Measurements from ENCODE around the gene RPL26.
"Not testable (repeated sequence)": the region's sequence is repeated elsewhere in the genome, so short reads cannot be mapped to it uniquely, and the experiment has no call there.

The RPL26 gene

DNA sequence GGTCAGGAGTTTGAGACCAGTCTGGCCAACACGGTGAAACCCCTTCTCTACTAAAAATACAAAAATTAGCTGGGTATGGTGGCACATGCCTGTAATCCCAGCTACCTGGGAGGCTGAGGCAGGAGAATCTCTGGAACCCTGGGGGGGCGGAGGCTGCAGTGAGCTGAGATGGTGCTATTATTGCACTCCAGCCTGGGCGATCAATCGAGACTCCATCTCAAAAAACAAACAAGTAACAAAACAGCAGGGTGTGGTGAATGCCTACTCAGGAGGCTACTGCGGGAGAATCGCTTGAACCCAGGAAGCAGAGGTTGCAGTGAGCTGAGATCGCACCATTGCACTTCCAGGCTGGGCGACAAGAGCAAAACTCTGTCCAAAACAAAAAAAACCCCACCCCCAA lies 4.9 kb downstream of the RPL26 start:
- H3K27ac ChIP-seq (ENCODE audit: low read depth, low read length); H3K4me3 ChIP-seq (ENCODE audit: low read length): not testable (repeated sequence)
- WGBS = 95% methylated on average over 8 of the region's 8 CpGs

DNA sequence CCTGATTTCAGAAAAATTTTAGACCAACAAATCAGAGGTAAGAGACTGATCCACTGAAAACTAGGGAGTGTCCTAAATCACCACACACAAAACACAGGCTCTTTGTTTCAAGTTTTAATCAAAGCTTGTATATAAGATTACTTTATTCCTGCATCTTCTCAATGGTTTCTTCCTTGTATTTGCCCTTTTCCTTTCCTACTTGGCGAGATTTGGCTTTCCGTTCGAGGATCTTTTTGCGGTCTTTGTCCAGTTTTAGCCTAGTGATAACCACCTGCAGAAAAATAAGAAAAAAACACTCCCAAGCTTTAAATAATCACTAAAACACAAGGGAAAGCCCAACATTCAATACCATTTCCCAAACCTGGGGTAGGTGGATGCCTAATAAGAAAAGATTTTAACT lies 5.6 kb downstream of the RPL26 start:
- WGBS = 97% methylated on average over 4 of the region's 4 CpGs
- no peak overlapping the region for H3K9ac ChIP-seq (ENCODE audit: low read depth, low read length)
- peaks cover 59% of the 10 kb centered on the region for H3K36me3 ChIP-seq (ENCODE audit: insufficient read depth, low read length)
- no peak overlapping the region; the same call in 1 of the 2 replicates for H3K4me3 ChIP-seq (ENCODE audit: low read length)
- H3K9me3 ChIP-seq (ENCODE audit: insufficient read depth, low read depth, low read length) = no peaks in the 10 kb centered on the region
- no peaks in the 10 kb centered on the region for H3K27me3 ChIP-seq (ENCODE audit: insufficient read depth, low read length)
- peaks cover 16% of the 10 kb centered on the region; the same call in 1 of the 2 replicates for H3K4me1 ChIP-seq (ENCODE audit: insufficient read depth, low read length)
- H3K27ac ChIP-seq (ENCODE audit: low read depth, low read length) = peak overlapping the region; percentile 72; the same call in 1 of the 2 replicates

More for the DNA sequence above, 4.9 kb downstream of the RPL26 start:
- H3K36me3 ChIP-seq (ENCODE audit: insufficient read depth, low read length) = peaks cover 58% of the 10 kb centered on the region
- peaks cover 16% of the 10 kb centered on the region; the same call in 1 of the 2 replicates for H3K4me1 ChIP-seq (ENCODE audit: insufficient read depth, low read length)
- not testable (repeated sequence) for H3K9ac ChIP-seq (ENCODE audit: low read depth, low read length); H3K27me3 ChIP-seq (ENCODE audit: insufficient read depth, low read length); H3K9me3 ChIP-seq (ENCODE audit: insufficient read depth, low read depth, low read length)

DNA sequence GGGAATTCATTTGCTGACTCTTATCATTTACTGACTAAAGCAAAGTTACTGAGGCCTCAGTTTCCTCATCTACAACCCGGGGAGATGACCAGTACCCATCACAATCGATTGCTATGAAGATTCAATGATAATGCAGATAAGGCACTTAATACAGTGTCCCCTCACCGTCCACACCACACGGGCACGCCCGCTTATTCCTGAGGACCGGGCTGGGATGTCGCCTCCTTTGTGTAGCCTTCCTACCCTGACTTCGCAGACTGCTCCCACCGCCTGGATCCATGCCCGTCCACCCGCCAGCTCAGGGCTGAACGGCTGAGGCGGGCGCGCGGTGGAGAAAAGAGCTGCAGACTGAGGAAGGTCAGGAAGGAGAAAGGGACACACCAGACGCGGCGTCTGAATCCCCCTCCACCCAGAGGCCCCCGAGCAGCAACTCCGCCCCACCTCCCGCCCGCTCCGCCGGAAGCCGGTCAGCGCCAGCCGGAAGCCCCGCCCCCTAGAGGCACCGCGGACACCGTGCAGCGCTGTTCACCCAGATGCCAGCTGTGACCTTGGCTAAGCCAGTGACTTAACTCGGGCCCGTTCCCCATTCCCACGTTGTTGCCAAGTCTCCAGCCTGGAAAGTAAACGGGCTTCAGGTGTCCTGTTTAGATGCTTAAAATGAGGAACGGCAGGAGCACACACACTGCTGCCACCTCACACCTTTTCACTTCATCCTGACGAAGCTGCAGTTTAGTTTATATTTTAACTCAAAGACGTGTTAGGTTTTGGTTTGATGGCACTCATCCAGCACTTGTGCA lies 6.5 kb downstream of the RPL26 start, which contains the start of gene KRABD2:
Gene KRABD2 (minus strand): TSS at position 434 of the 797 bp plus-strand sequence.
- Histone ChIP-seq H3K27me3 (ENCODE audit: insufficient read depth, low read length) (no peaks in the 10 kb centered on the region), H3K9me3 (ENCODE audit: insufficient read depth, low read depth, low read length) (no peaks in the 10 kb centered on the region), H3K4me1 (ENCODE audit: insufficient read depth, low read length) (peaks cover 15% of the 10 kb centered on the region; the same call in 1 of the 2 replicates), H3K27ac (ENCODE audit: low read depth, low read length) (peak within 1 kb of the TSS; percentile 85), H3K4me3 (ENCODE audit: low read length) (peak within 1 kb of the TSS; percentile 69), H3K36me3 (ENCODE audit: insufficient read depth, low read length) (peaks cover 54% of the 10 kb centered on the region), H3K9ac (ENCODE audit: low read depth, low read length) (peak within 1 kb of the TSS; percentile 91)
- WGBS = 10% methylated on average over 41 of the region's 41 CpGs

DNA sequence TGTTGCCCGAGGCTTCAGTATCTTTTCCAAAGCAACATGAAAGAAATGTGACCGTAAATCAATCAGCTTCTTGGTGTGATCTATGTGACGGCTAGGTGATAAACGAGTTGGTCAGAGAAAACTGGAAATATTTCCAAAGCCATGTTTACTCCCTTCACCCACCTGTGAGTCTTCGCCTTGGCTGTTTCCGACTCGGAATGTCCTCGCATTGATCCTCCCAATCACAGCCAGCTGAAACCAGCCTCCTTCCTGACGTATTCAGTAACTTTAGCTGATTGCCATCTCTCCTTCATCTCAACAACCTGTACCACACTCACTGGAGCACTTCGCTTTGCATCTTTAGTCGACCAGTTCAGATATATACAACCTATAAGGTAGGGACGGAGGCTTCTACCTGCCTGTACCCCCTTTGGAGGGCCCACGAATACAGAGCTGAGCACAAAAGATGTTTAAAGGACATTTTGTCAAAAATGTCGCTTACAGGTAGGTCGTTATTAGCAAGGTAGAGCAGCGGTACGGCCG lies 7.2 kb downstream of the RPL26 start:
- WGBS = 79% methylated on average over 18 of the region's 18 CpGs
- H3K27ac ChIP-seq (ENCODE audit: low read depth, low read length) = peak overlapping the region; percentile 85
- H3K9ac ChIP-seq (ENCODE audit: low read depth, low read length) = peak overlapping the region; percentile 91
- H3K9me3 ChIP-seq (ENCODE audit: insufficient read depth, low read depth, low read length) = no peaks in the 10 kb centered on the region
- peaks cover 52% of the 10 kb centered on the region for H3K36me3 ChIP-seq (ENCODE audit: insufficient read depth, low read length)
- peak overlapping the region; percentile 69 for H3K4me3 ChIP-seq (ENCODE audit: low read length)
- H3K27me3 ChIP-seq (ENCODE audit: insufficient read depth, low read length) = no peaks in the 10 kb centered on the region
- H3K4me1 ChIP-seq (ENCODE audit: insufficient read depth, low read length) = peaks cover 8% of the 10 kb centered on the region; the same call in 1 of the 2 replicates

DNA sequence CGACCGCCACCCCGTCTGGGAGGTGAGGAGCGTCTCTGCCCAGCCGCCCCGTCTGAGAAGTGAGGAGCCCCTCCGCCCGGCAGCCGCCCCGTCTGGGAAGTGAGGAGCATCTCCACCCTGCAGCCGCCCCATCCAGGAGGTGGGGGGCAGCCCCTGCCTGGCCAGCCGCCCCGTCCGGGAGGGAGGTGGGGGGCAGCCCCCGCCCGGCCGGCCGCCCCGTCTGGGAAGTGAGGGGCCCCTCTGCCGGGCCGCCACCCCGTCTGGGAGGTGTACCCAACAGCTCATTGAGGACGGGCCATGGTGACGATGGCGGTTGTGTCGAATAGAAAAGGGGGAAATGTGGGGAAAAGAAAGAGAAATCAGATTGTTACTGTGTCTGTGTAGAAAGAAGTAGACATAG lies 9.1 kb downstream of the RPL26 start:
- 97% methylated on average over 26 of the region's 26 CpGs for WGBS
- not testable (repeated sequence) for H3K27ac ChIP-seq (ENCODE audit: low read depth, low read length); H3K4me1 ChIP-seq (ENCODE audit: insufficient read depth, low read length); H3K27me3 ChIP-seq (ENCODE audit: insufficient read depth, low read length); H3K4me3 ChIP-seq (ENCODE audit: low read length); H3K9me3 ChIP-seq (ENCODE audit: insufficient read depth, low read depth, low read length); H3K9ac ChIP-seq (ENCODE audit: low read depth, low read length)
- peaks cover 51% of the 10 kb centered on the region for H3K36me3 ChIP-seq (ENCODE audit: insufficient read depth, low read length)

DNA sequence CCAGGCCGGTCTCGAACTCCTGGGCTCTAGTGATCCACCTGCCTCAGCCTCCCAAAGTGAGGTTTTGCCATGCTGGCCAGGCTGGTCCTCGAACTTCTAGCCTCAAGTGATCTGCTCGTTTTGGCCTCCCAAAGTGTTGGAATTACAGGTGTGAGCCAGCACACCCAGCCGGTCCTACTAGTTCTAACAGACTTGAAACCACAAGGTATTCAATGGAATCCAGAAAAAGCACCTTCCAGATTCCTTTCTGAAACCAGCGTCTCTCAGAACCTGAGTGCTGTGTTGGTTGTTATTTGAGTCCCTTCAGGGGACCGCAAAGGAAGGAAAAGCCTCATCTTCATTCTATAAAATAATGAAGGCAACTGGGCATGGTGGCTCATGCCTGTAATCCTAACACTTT lies 10.6 kb downstream of the RPL26 start:
- H3K9ac ChIP-seq (ENCODE audit: low read depth, low read length) = no peak overlapping the region
- 95% methylated on average over 6 of the region's 7 CpGs for WGBS
- peaks cover 45% of the 10 kb centered on the region for H3K36me3 ChIP-seq (ENCODE audit: insufficient read depth, low read length)
- H3K4me3 ChIP-seq (ENCODE audit: low read length) = no peak overlapping the region
- H3K9me3 ChIP-seq (ENCODE audit: insufficient read depth, low read depth, low read length) = no peaks in the 10 kb centered on the region
- H3K27me3 ChIP-seq (ENCODE audit: insufficient read depth, low read length) = no peaks in the 10 kb centered on the region
- H3K27ac ChIP-seq (ENCODE audit: low read depth, low read length) = no peak overlapping the region
- H3K4me1 ChIP-seq (ENCODE audit: insufficient read depth, low read length) = peaks cover 4% of the 10 kb centered on the region; the same call in 1 of the 2 replicates

DNA sequence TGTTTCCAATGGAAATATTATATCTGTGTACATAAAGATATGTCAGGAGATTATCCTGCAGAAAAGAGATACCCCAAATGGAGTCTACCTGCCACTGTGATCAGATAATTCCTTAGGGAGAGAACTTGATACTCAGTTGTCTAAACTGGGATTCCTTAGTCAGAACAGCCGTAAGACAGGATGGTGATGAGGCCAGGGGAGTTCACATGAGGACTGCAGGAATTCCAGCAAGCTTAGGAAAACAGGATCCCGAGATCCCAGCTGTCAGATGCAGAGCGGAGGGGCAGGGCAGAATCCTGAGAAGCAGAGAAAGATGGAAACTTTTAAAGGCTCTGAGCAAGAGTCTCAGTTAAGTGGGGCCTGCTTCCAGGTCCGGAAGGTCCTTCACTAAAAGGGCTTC lies 11.2 kb downstream of the RPL26 start:
- WGBS = 94% methylated on average over 4 of the region's 4 CpGs

DNA sequence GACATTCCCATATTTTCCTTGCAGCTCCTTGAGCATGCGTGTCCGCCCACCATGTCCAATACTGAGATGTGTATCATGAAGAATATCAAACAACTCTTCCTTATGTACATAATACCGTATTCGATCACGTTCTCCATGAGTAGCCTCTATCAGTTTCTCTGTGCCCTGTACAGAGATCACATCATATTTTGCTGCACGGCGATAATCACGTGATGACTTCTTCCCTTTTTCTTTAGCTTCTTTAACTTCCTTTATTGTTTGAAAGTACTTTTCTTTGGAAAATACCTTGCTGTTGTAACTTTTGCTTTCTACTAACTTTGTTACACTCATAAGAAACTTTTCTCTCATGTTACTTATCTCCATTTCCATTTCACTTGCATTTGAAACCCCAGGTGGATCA lies 13.0 kb downstream of the RPL26 start:
- H3K4me3 ChIP-seq (ENCODE audit: low read length) = no peak overlapping the region
- no peaks in the 10 kb centered on the region for H3K9me3 ChIP-seq (ENCODE audit: insufficient read depth, low read depth, low read length)
- H3K27ac ChIP-seq (ENCODE audit: low read depth, low read length) = no peak overlapping the region
- peaks cover 38% of the 10 kb centered on the region for H3K36me3 ChIP-seq (ENCODE audit: insufficient read depth, low read length)
- no peak overlapping the region for H3K9ac ChIP-seq (ENCODE audit: low read depth, low read length)
- H3K4me1 ChIP-seq (ENCODE audit: insufficient read depth, low read length) = no peaks in the 10 kb centered on the region
- 96% methylated on average over 8 of the region's 8 CpGs for WGBS
- no peaks in the 10 kb centered on the region for H3K27me3 ChIP-seq (ENCODE audit: insufficient read depth, low read length)

More for the DNA sequence above, 11.2 kb downstream of the RPL26 start:
- H3K27me3 ChIP-seq (ENCODE audit: insufficient read depth, low read length) = no peaks in the 10 kb centered on the region
- no peak overlapping the region for H3K4me3 ChIP-seq (ENCODE audit: low read length)
- peaks cover under 1% of the 10 kb centered on the region; the same call in 1 of the 2 replicates for H3K4me1 ChIP-seq (ENCODE audit: insufficient read depth, low read length)
- H3K27ac ChIP-seq (ENCODE audit: low read depth, low read length) = no peak overlapping the region
- H3K9me3 ChIP-seq (ENCODE audit: insufficient read depth, low read depth, low read length) = no peaks in the 10 kb centered on the region
- H3K36me3 ChIP-seq (ENCODE audit: insufficient read depth, low read length) = peaks cover 39% of the 10 kb centered on the region
- H3K9ac ChIP-seq (ENCODE audit: low read depth, low read length) = no peak overlapping the region

DNA sequence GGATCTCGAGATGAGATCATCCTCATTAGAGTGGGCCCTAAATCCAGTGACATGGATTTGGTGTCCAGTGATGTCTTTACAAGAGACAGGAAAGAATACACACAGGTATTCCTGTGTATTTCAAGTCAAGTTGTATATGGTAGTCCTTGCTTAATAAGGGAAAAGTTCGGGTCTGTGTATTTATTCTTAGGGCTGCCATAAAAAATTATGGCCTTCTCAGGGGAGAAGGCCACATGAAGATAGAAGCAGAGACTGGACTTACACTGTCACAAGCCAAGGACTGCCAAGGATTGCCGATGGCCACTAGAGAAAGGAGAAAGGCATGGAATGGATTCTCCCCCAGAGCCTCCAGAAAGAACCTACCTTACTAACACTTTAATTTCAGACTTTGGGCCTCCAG lies 14.8 kb downstream of the RPL26 start:
- WGBS = 95% methylated on average over 3 of the region's 3 CpGs
- no peaks in the 10 kb centered on the region for H3K27me3 ChIP-seq (ENCODE audit: insufficient read depth, low read length)
- H3K36me3 ChIP-seq (ENCODE audit: insufficient read depth, low read length) = peaks cover 38% of the 10 kb centered on the region
- H3K9me3 ChIP-seq (ENCODE audit: insufficient read depth, low read depth, low read length) = no peaks in the 10 kb centered on the region
- H3K27ac ChIP-seq (ENCODE audit: low read depth, low read length) = no peak overlapping the region
- no peak overlapping the region for H3K9ac ChIP-seq (ENCODE audit: low read depth, low read length)
- H3K4me3 ChIP-seq (ENCODE audit: low read length) = no peak overlapping the region
- no peaks in the 10 kb centered on the region for H3K4me1 ChIP-seq (ENCODE audit: insufficient read depth, low read length)

DNA sequence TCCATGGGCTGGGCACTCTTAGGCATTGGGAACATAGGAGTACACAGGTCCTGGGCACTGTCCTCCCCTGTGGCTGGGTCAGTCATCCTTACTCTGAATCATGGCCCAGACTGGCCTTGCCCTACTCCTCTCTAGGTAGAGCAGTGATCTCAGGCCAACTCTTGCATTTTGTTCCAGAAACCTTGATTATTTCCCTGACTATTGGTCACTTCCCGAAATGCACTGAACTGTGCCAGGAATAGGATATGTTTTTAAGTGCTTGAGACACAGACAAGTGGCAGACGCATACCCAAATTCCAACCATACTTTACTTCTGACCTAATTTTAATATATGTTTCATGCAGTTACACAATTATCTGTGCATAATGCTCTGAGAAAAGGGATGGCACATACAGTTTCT lies 16.8 kb downstream of the RPL26 start:
- H3K4me3 ChIP-seq (ENCODE audit: low read length) = no peak overlapping the region
- WGBS = 93% methylated on average over 2 of the region's 2 CpGs
- H3K36me3 ChIP-seq (ENCODE audit: insufficient read depth, low read length) = peaks cover 29% of the 10 kb centered on the region
- no peak overlapping the region for H3K9ac ChIP-seq (ENCODE audit: low read depth, low read length)
- H3K4me1 ChIP-seq (ENCODE audit: insufficient read depth, low read length) = no peaks in the 10 kb centered on the region; the same call in 1 of the 2 replicates
- no peak overlapping the region for H3K27ac ChIP-seq (ENCODE audit: low read depth, low read length)
- H3K9me3 ChIP-seq (ENCODE audit: insufficient read depth, low read depth, low read length) = no peaks in the 10 kb centered on the region
- no peaks in the 10 kb centered on the region for H3K27me3 ChIP-seq (ENCODE audit: insufficient read depth, low read length)

DNA sequence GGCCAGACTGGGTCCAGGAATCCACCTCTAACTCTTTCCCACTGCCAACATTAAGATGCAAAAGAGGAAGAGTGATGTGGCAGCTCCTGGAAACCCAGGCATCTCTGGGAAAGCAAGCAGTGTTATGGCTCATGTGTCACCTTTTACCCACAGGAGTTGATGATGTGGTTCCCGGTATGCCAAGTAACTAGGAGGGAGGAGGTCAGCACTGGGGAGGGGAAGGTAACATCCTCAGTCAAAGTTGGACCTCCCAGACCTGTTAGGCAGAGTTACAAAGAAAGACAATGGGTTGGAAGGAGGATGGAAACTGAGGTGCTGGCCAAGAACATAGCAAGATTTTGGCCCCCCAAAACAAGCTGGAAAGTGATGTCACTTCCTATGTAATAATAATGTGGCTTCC lies 17.9 kb downstream of the RPL26 start:
- Histone ChIP-seq H3K4me1 (ENCODE audit: insufficient read depth, low read length) (peaks cover 11% of the 10 kb centered on the region), H3K27me3 (ENCODE audit: insufficient read depth, low read length) (no peaks in the 10 kb centered on the region), H3K27ac (ENCODE audit: low read depth, low read length) (no peak overlapping the region), H3K9ac (ENCODE audit: low read depth, low read length) (no peak overlapping the region), H3K36me3 (ENCODE audit: insufficient read depth, low read length) (peaks cover 21% of the 10 kb centered on the region), H3K9me3 (ENCODE audit: insufficient read depth, low read depth, low read length) (no peaks in the 10 kb centered on the region), H3K4me3 (ENCODE audit: low read length) (no peak overlapping the region)
- WGBS = 73% methylated on average over 1 of the region's 1 CpG
